Measurements from ENCODE around the gene AKAP17A. TPM values are rescaled to one million over a fixed set of nuclear protein-coding genes. Genes with fewer than 3 reads are reported as not detected.
"Not testable (repeated sequence)": the region's sequence is repeated elsewhere in the genome, so short reads cannot be mapped to it uniquely, and the experiment has no call there.

AKAP17A gene
- total and polyA plus RNA-seq, 4 donors: 8.3 to 53.7 (median 41.7) TPM

DNA sequence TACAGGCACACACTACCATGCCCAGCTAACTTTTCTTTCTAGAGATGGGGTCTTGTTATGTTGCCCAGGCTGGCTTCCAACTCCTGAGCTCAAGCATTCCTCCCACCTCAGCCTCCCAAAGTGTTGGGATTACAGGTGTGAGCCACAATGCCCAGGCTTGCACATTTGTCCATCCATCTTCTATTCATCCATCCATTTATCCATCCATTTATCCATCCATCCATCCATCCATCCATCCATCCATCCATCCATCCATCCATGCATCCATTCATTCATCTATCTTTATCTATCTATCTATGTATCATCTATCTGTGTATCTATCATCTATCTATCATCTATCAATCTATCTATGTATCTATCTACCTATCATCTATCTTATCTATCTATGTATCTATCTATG lies 34.0 kb upstream of the AKAP17A start:
- H3K4me1 ChIP-seq (ENCODE audit: control insufficient read depth in 1 of 2, insufficient read depth in 2 of 2, low read length in 2 of 2); H3K9me3 ChIP-seq (ENCODE audit: control insufficient read depth, low read length); H3K36me3 ChIP-seq (ENCODE audit: control insufficient read depth in 1 of 2, insufficient read depth in 2 of 2, low read length in 1 of 2); H3K4me3 ChIP-seq (ENCODE audit: low read length in 2 of 2); H3K27me3 ChIP-seq (ENCODE audit: control insufficient read depth in 1 of 2, insufficient read depth in 2 of 2, low read length in 1 of 2); intact Hi-C loops (cut with DNase I); ATAC-seq (ENCODE audit: low FRiP score); H3K27ac ChIP-seq (ENCODE audit: low read depth in 1 of 2, low read length in 2 of 2); DNase-seq: not testable (repeated sequence)

DNA sequence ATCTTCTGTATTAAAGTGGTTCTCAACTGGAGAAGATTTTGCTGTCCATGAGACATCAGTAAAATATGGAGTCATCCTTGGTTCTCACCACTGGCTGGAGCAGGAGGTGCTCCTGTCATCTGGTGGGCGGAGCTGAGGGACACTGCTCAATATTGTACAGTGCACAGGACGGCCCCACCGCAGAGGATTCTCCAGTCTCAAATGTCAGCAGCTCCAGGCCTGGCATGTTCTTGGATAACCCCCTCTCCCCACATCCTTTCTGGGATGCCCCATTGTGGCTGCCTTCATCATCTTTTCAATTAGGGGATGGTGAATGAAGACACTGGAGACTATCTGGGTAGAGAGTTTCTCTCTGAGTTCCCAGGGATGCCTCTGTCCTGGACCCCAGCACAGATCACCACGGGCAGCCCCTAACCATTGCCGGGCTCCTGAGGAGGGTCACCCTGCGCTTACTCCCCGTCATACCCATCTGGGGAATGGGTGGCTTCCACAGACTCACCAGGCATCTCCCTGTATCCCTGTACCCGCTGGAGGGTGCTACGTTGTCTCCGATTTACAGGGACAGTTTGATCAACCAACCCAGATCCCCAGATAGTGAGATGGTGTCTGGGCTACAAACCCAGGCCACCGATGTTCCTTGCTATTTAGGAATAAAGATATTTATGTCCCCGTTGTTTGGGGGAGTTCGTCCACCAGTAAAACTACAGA lies 32.5 kb upstream of the AKAP17A start:
- Histone ChIP-seq H3K27ac (ENCODE audit: low read depth in 1 of 2, low read length in 2 of 2) (no peak overlapping the region), H3K4me3 (ENCODE audit: low read length in 2 of 2) (no peak overlapping the region), H3K27me3 (ENCODE audit: control insufficient read depth in 1 of 2, insufficient read depth in 2 of 2, low read length in 1 of 2) (no peaks in the 10 kb centered on the region), H3K4me1 (ENCODE audit: control insufficient read depth in 1 of 2, insufficient read depth in 2 of 2, low read length in 2 of 2) (no peaks in the 10 kb centered on the region), H3K36me3 (ENCODE audit: control insufficient read depth in 1 of 2, insufficient read depth in 2 of 2, low read length in 1 of 2) (no peaks in the 10 kb centered on the region), H3K9me3 (ENCODE audit: control insufficient read depth, low read length) (peaks cover 3% of the 10 kb centered on the region)
- 83 to 88% methylated on average over 13 of the region's 13 CpGs for WGBS, 2 donors
- DNase-seq (no peak), ATAC-seq (ENCODE audit: low FRiP score) (no peak)
- intact Hi-C loops (cut with DNase I): no loop called here

DNA sequence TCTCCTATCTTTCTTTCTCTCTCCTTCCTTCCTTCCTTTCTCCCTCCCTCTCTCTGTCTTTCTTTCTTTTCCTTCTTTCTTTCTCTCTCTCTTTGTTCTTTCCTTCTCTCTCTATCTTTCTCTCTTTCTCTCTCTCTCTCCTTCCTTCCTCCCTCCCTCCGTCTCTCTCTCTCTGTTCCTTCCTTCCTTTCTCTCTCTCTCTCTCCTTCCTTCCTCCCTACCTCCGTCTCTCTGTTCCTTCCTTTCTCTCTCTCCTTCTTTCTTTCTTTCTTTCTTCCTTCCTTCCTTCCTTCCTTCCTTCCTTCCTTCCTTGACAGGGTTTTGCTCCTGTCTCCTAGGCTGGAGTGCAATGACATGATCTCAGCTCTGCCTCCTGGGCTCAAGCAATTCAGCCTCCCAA lies 30.2 kb upstream of the AKAP17A start:
- no peak for ATAC-seq (ENCODE audit: low FRiP score)
- no peaks in the 10 kb centered on the region for H3K9me3 ChIP-seq (ENCODE audit: control insufficient read depth, low read length)
- no peaks in the 10 kb centered on the region for H3K4me1 ChIP-seq (ENCODE audit: control insufficient read depth in 1 of 2, insufficient read depth in 2 of 2, low read length in 2 of 2)
- no peak for DNase-seq
- intact Hi-C loops (cut with DNase I): no loop called here
- H3K27ac ChIP-seq (ENCODE audit: low read depth in 1 of 2, low read length in 2 of 2): no peak overlapping the region
- no peaks in the 10 kb centered on the region for H3K27me3 ChIP-seq (ENCODE audit: control insufficient read depth in 1 of 2, insufficient read depth in 2 of 2, low read length in 1 of 2)
- no peaks in the 10 kb centered on the region for H3K36me3 ChIP-seq (ENCODE audit: control insufficient read depth in 1 of 2, insufficient read depth in 2 of 2, low read length in 1 of 2)
- H3K4me3 ChIP-seq (ENCODE audit: low read length in 2 of 2): no peak overlapping the region
- 72 to 74% methylated on average over 2 of the region's 2 CpGs for WGBS, 2 donors

DNA sequence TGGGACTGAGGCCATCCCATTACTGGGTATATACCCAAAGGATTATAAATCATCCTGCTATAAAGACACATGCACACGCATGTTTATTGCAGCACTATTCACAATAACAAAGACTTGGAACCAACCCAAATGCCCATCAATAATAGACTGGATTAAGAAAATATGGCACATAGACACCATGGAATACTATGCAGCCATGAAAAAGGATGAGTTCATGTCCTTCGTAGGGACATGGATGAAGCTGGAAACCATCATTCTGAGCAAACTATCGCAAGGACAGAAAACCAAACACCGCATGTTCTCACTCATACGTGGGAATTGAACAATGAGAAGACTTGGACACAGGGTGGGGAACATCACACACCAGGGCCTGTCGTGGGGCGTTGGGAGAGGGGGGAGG lies 27.3 kb upstream of the AKAP17A start:
- H3K9me3 ChIP-seq (ENCODE audit: control insufficient read depth, low read length); intact Hi-C loops (cut with DNase I); H3K36me3 ChIP-seq (ENCODE audit: control insufficient read depth in 1 of 2, insufficient read depth in 2 of 2, low read length in 1 of 2); H3K27me3 ChIP-seq (ENCODE audit: control insufficient read depth in 1 of 2, insufficient read depth in 2 of 2, low read length in 1 of 2); H3K4me3 ChIP-seq (ENCODE audit: low read length in 2 of 2); ATAC-seq (ENCODE audit: low FRiP score); DNase-seq; H3K27ac ChIP-seq (ENCODE audit: low read depth in 1 of 2, low read length in 2 of 2); H3K4me1 ChIP-seq (ENCODE audit: control insufficient read depth in 1 of 2, insufficient read depth in 2 of 2, low read length in 2 of 2): not testable (repeated sequence)
- WGBS, 2 donors: 90% methylated on average over 7 of the region's 7 CpGs

DNA sequence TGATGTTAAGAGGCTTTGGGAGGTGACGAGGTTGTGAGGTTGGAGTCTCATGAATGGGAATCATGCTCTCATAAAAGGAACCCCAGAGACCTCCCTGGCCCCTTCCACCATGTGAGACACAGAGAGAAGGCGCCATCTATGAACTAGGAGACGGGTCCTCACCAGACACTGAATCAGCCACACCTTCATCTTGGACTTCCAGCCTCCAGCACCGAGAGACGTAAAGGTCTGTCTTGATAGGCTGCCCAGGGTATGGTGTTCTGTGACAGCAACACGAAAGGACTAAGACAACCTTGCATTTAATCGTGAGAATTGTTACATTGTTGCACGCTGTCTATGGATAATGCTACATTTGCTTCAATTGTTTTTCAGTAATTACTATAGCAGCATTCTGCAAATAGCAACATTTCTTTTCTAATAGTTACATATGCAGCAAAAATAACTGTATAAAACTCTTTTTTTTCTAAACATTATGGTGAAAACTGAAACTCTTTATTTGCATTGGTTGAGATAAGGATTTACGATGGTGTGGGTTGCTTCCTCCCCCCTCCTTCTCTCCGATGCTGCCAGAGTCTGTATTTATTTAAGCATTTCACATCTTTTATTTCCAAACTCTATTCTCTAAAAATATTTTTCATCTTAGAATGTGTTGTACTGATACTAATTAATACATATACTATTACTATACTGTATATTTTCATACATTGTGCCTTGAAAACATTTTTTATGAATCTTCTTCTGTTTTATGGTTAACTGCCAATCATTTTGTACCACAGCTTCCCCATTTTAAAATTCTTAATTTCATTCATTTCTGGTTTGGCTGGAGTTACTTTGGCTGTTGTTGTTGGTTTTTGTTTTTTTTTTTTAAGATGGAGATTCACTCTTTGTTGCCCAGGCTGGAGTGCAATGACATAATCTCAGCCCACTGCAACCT lies 26.4 kb upstream of the AKAP17A start:
- no peaks in the 10 kb centered on the region for H3K27me3 ChIP-seq (ENCODE audit: control insufficient read depth in 1 of 2, insufficient read depth in 2 of 2, low read length in 1 of 2)
- no peak overlapping the region for H3K4me3 ChIP-seq (ENCODE audit: low read length in 2 of 2)
- H3K4me1 ChIP-seq (ENCODE audit: control insufficient read depth in 1 of 2, insufficient read depth in 2 of 2, low read length in 2 of 2): no peaks in the 10 kb centered on the region
- WGBS, 2 donors: 43 to 50% methylated on average over 10 of the region's 10 CpGs
- DNase-seq (no peak), ATAC-seq (ENCODE audit: low FRiP score) (no peak)
- no peak overlapping the region for H3K27ac ChIP-seq (ENCODE audit: low read depth in 1 of 2, low read length in 2 of 2)
- H3K9me3 ChIP-seq (ENCODE audit: control insufficient read depth, low read length): no peaks in the 10 kb centered on the region
- no peaks in the 10 kb centered on the region for H3K36me3 ChIP-seq (ENCODE audit: control insufficient read depth in 1 of 2, insufficient read depth in 2 of 2, low read length in 1 of 2)
- intact Hi-C loops (cut with DNase I): no loop called here

DNA sequence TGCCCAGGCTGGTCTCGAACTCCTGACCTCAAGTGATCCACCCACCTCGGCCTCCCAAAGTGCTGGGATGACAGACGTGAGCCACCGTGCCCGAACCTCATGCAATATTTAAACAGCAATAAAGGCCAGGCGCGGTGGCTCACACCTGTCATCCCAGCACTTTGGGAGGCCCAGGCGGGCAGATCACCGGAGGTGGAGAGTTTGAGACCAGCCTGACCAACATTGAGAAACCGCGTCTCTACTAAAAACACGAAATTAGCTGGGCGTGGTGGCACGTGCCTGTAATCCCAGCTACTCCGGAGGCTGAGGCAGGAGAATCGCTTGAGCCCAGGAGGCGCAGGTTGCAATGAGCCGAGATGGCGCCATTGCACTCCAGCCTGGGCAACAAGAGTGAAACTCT lies 17.2 kb upstream of the AKAP17A start:
- not testable (repeated sequence) for ATAC-seq (ENCODE audit: low FRiP score); H3K27ac ChIP-seq (ENCODE audit: low read depth in 1 of 2, low read length in 2 of 2); H3K4me3 ChIP-seq (ENCODE audit: low read length in 2 of 2)

DNA sequence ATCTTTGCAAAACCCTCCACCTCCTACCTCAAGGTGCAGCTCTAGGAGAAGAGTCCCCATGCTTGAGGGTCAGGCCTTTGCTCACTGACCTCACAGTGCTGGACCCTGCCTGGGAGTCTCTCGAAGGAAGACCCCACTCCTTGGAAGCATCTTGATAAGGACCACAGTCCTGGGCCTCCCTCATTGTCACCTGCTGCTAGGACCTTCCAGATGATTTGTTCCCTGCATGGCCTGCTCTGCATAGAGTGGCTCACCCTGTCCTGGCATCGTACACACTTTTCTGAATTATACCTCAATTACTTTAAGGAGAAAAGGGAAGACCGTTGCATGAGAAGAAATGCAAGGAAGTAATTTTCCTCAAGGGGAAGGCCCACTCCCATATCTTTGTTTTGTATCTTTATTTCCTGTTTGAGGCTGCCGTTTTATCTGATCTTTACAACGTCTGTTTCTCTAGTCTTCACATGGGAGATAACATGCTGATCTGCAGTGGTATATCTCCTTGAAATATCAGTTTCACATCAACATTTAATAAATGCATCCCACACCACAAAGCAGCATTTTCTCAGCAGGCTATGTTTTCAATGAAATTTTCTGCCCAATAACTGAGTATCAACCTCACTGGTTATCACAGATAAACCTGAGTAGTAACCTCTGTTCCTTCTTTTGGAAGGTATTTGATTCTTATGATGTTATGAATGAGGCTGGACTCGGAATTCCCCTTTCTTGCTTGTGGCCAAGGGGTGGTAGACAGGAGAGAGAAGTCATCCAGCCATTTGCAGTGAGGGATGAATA lies 15.0 kb upstream of the AKAP17A start:
- Histone ChIP-seq H3K4me1 (ENCODE audit: control insufficient read depth in 1 of 2, insufficient read depth in 2 of 2, low read length in 2 of 2) (no peaks in the 10 kb centered on the region), H3K27me3 (ENCODE audit: control insufficient read depth in 1 of 2, insufficient read depth in 2 of 2, low read length in 1 of 2) (no peaks in the 10 kb centered on the region), H3K9me3 (ENCODE audit: control insufficient read depth, low read length) (no peaks in the 10 kb centered on the region), H3K27ac (ENCODE audit: low read depth in 1 of 2, low read length in 2 of 2) (no peak overlapping the region), H3K36me3 (ENCODE audit: control insufficient read depth in 1 of 2, insufficient read depth in 2 of 2, low read length in 1 of 2) (no peaks in the 10 kb centered on the region), H3K4me3 (ENCODE audit: low read length in 2 of 2) (no peak overlapping the region)
- intact Hi-C loops (cut with DNase I): no loop called here
- 70 to 78% methylated on average over 6 of the region's 6 CpGs for WGBS, 2 donors
- ATAC-seq (ENCODE audit: low FRiP score) (no peak), DNase-seq (no peak)

More for the DNA sequence above, 17.2 kb upstream of the AKAP17A start:
- DNase-seq; intact Hi-C loops (cut with DNase I); H3K36me3 ChIP-seq (ENCODE audit: control insufficient read depth in 1 of 2, insufficient read depth in 2 of 2, low read length in 1 of 2); H3K27me3 ChIP-seq (ENCODE audit: control insufficient read depth in 1 of 2, insufficient read depth in 2 of 2, low read length in 1 of 2); H3K4me1 ChIP-seq (ENCODE audit: control insufficient read depth in 1 of 2, insufficient read depth in 2 of 2, low read length in 2 of 2); H3K9me3 ChIP-seq (ENCODE audit: control insufficient read depth, low read length): not testable (repeated sequence)
- WGBS, 2 donors: 87 to 91% methylated on average over 19 of the region's 19 CpGs

DNA sequence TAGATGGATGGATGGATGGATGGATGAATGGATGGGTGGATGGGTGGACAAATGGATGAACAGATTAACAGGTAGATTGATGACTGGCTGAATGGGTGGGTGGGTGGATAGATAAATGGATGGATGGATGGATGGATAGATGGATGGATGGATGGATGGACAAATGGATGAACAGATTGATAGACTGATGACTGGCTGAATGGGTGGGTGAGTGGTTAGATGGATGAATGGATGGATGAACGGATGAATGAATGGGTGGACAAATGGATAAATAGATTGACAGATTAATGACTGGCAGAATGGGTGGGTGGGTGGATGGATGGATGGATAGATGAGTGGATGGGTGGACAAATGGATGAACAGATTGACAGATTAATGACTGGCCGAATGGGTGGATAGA lies 13.6 kb upstream of the AKAP17A start:
- Histone ChIP-seq H3K36me3 (ENCODE audit: control insufficient read depth in 1 of 2, insufficient read depth in 2 of 2, low read length in 1 of 2) (no peaks in the 10 kb centered on the region), H3K9me3 (ENCODE audit: control insufficient read depth, low read length) (no peaks in the 10 kb centered on the region), H3K4me3 (ENCODE audit: low read length in 2 of 2) (no peak overlapping the region), H3K4me1 (ENCODE audit: control insufficient read depth in 1 of 2, insufficient read depth in 2 of 2, low read length in 2 of 2) (no peaks in the 10 kb centered on the region), H3K27me3 (ENCODE audit: control insufficient read depth in 1 of 2, insufficient read depth in 2 of 2, low read length in 1 of 2) (no peaks in the 10 kb centered on the region), H3K27ac (ENCODE audit: low read depth in 1 of 2, low read length in 2 of 2) (no peak overlapping the region)
- DNase-seq (no peak), ATAC-seq (ENCODE audit: low FRiP score) (no peak)
- intact Hi-C loops (cut with DNase I): no loop called here
- 51 to 57% methylated on average over 2 of the region's 2 CpGs for WGBS, 2 donors
